Pancreas (tissue), 10 donors: ENCODE measurements around the gene FNDC8. TPM values are rescaled to one million over a fixed set of nuclear protein-coding genes. Genes with fewer than 3 reads are reported as not detected.

ENCODE experiments used
- ATAC-seq, 4 donors: fragments of 200-7000 bp; cut with Tn5 transposase; one replicate each; pipeline versions ENCODE4 v1.8.0 to v1.9.1; 2020; ENCODE audit warnings: mild to moderate bottlenecking in 4 of 4, moderate library complexity in 4 of 4
- DNase-seq, 6 donors: peaks; one replicate each; pipeline ENCODE4 v3.0.0-alpha.2; 2020
- FAIRE-seq: peaks from 2 replicates; lab custom pipeline; 2012; peaks lifted over from hg19 to GRCh38; lab: Jason Lieb, UNC
- H3K27ac ChIP-seq, 4 donors: fragments of 200-600 bp; sonication (generic); 1 replicate in 3 of 4; 2 replicates in 1 of 4; pipeline versions ENCODE4 v1.5.0 to v1.8.0; 2020
- H3K27me3 ChIP-seq, 4 donors: fragments of 200-600 bp; one replicate each; pipeline ENCODE4 v1.8.0; 2021
- H3K36me3 ChIP-seq, 3 donors: fragments of 200-600 bp; sonication (generic) in 1 of 3; one replicate each; pipeline versions ENCODE4 v1.5.0 to v1.8.0; 2020 to 2021
- H3K4me1 ChIP-seq, 3 donors: fragments of 200-600 bp; one replicate each; pipeline ENCODE4 v1.8.0; 2021
- H3K4me3 ChIP-seq, 4 donors: fragments of 200-600 bp; sonication (generic) in 2 of 4; one replicate each; pipeline versions ENCODE4 v1.5.0 to v1.8.0; 2020 to 2021
- H3K9me3 ChIP-seq, 4 donors: fragments of 200-600 bp; one replicate each; pipeline ENCODE4 v1.8.0; 2021
- CTCF ChIP-seq, 4 donors: fragments of 200-600 bp; sonication (generic) in 3 of 4; IDR thresholded peaks; one replicate each; pipeline versions ENCODE4 v1.5.0 to v1.8.0; 2021; ENCODE audit warnings: antibody characterized with exemption in 4 of 4
- WGBS, 2 donors: extraction: QIAGEN DNeasy Blood & Tissue Kit; methylation state at CpG; one replicate each; pipeline ENCODE4 v1.1.7; 2013; 5-methylcytosine and 5-hydroxymethylcytosine counted together
- intact Hi-C, 3 donors: fragments of 100-400 bp; cut with DNase I; formaldehyde crosslinking; loops; one replicate each; pipeline versions ENCODE4 v1.11.1 to v1.14.2; 2022
- polyA plus RNA-seq, 2 donors: library from polyadenylated mRNA; stranded (reverse); fragments of 200-250 nt; gene quantifications; one replicate each; pipeline ENCODE4 v1.2.3, GENCODE V29; 2013
- total RNA-seq, 6 donors: library from RNA; stranded (reverse); fragmentation: NEBNext Ultra II Directional in 4 of 6; extraction: Animal tissue kit (Norgen Biotek cat#: 25700) in 4 of 6; gene quantifications; one replicate each; pipeline versions ENCODE4 v1.2.1 to v1.2.4, GENCODE V29; 2021 to 2023
- donor health status: healthy with polysubstance abuse.
- donor health status: DM: no; HTN: no; CAD: no; lungs with moderate emphysema.
- donor health status: DM: no; HTN: no; CAD: no.
- donor health status: control.
- donor health status: control.
- donor health status: Bipolar disorder and iron deficiency.
- donor health status: DM: yes; HTN: yes; CAD: no.
- donor health status: DM: no; HTN: no; CAD: no.
- donor health status: DM: no; HTN: no; CAD: no.
- donor health status: DM: yes; HTN: yes; CAD: no.

The FNDC8 gene
- total and polyA plus RNA-seq, 8 donors, result not detected

- FAIRE-seq, result no peak
- no peak for ATAC-seq
- no peaks in the 10 kb centered on the region for H3K9me3 ChIP-seq
- no peaks in the 10 kb centered on the region for H3K27me3 ChIP-seq
- no peaks in the 10 kb centered on the region for H3K36me3 ChIP-seq
- WGBS, 2 donors, result 88 to 91% methylated on average over 1 of the region's 1 CpG
- peaks cover 6 to 28% (median 26%) of the 10 kb centered on the region in 3 donors for H3K4me1 ChIP-seq
- TF ChIP-seq CTCF (IDR thresholded peaks at IDR 0.05), result no peak
- no peak overlapping the region for H3K27ac ChIP-seq
- no peak for DNase-seq
- H3K4me3 ChIP-seq, result no peak overlapping the region
- intact Hi-C loops, result loop anchor here in 1 of 3 donors (5.0 kb wide), 1 partner anchor 75 kb away; no protein-coding TSS in a partner anchor
Measured at GRCh38 chr17:35076874-35077273, 44.5 kb upstream of the FNDC8 start.

DNA sequence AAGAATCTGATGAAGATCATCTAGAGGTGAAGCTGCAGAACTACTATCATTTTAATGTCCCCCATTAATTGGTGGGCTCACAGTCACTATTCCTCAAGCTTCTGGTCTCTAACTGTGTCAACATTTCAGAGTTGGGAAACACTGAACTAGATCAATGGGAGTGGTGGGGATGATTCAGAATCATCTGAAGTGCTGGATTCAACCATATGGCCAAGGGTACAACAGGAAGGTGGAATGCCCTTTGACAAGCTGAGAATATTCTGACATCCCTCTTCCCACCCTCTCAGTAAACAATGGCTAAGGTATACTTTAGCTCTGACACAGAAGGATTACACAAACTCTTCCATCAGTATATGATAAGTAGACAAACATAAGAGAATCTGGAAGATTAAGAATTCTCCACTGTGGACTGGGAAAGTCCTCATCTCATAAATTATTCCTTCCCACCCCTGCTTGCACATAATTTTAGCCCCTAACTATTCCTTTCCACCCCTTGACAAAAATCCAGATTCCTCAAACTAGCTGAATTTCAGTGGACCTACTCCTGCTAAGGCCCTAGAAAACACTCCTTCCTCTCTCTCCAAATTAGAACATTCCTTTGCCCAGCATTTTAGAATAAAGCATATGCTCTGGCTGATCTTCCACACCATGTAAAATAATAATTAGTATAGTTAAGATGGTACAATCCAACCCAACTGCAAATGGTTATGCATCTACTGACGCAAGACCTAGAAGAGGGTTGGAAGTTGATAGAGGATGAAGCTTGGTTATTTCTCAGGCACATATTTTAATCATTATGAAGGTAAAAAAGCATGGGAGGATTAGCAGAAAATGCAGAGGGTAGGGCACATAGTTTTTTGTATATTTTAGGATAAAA lies 41.6 kb upstream of the FNDC8 start:
- Histone ChIP-seq H3K4me1 (peaks cover 8 to 24% (median 24%) of the 10 kb centered on the region in 3 donors), H3K27me3 (no peaks in the 10 kb centered on the region), H3K9me3 (no peaks in the 10 kb centered on the region), H3K36me3 (no peaks in the 10 kb centered on the region), H3K27ac (no peak overlapping the region), H3K4me3 (no peak overlapping the region)
- ATAC-seq (no peak), DNase-seq (no peak), FAIRE-seq (no peak)
- intact Hi-C loops, result loop anchor here in 1 of 3 donors (5.0 kb wide), 1 partner anchor 77 kb away; no protein-coding TSS in a partner anchor
- TF ChIP-seq CTCF (IDR thresholded peaks at IDR 0.05), result no peak
- WGBS, 2 donors, result 97 to 100% methylated on average over 1 of the region's 1 CpG

GRCh38 chr17:35080536-35080935 lies 40.9 kb upstream of the FNDC8 start:
- 67 to 88% methylated on average over 1 of the region's 1 CpG for WGBS, 2 donors
- ATAC-seq (no peak), DNase-seq (no peak), FAIRE-seq (no peak)
- TF ChIP-seq CTCF (IDR thresholded peaks at IDR 0.05), result no peak
- intact Hi-C loops, result no loop called here
- no peak overlapping the region for H3K27ac ChIP-seq
- H3K9me3 ChIP-seq, result no peaks in the 10 kb centered on the region
- H3K4me3 ChIP-seq, result no peak overlapping the region
- peaks cover 8 to 20% (median 20%) of the 10 kb centered on the region in 3 donors for H3K4me1 ChIP-seq
- H3K27me3 ChIP-seq, result no peaks in the 10 kb centered on the region
- no peaks in the 10 kb centered on the region for H3K36me3 ChIP-seq

DNA sequence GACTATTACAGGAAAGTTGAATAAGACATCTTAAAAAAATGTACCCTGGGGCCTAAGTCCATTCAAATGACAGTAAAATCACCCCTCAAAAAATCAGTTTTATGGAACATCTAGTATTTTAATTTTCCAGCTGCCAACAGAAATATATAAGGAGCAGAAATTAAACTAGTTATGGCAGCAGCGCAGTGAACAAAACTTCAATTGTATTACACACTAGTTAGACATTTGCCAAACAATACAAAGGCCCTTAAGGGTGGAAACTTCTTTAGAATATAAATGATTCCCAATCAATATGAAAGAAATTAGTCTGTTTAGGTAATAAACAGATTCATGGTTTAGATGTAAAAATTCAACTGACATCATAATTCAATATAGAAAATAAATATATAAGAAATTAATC lies 39.8 kb upstream of the FNDC8 start:
- TF ChIP-seq CTCF (IDR thresholded peaks at IDR 0.05), result no peak
- Histone ChIP-seq H3K27me3 (no peaks in the 10 kb centered on the region), H3K4me3 (no peak overlapping the region), H3K27ac (peak overlapping the region in 1 of 4 donors; percentile 19), H3K36me3 (no peaks in the 10 kb centered on the region), H3K4me1 (peaks cover 8 to 18% (median 14%) of the 10 kb centered on the region in 3 donors), H3K9me3 (no peaks in the 10 kb centered on the region)
- DNase-seq, result no peak
- no peak for ATAC-seq
- no peak for FAIRE-seq
- WGBS, 2 donors, result 91 to 94% methylated on average over 1 of the region's 1 CpG
- intact Hi-C loops, result no loop called here
